SK-N-SH treated with all-trans-retinoic acid at 6 μM for 48 hours (cell line): ENCODE data around the gene MARK3.

ENCODE experiments used
- BACH2 ChIP-seq: fragments of 250-450 bp; sonication (Bioruptor Pico); IDR thresholded peaks from 2 replicates; pipeline ENCODE4 v1.9.0; 2021; ENCODE audit warnings: mild to moderate bottlenecking, borderline replicate concordance
- PPARA ChIP-seq: fragments of 250-450 bp; sonication (Bioruptor Pico); IDR thresholded peaks from 2 replicates; pipeline ENCODE4 v1.5.0; 2020; ENCODE audit warnings: mild to moderate bottlenecking, borderline replicate concordance
- RARB ChIP-seq: fragments of 250-450 bp; sonication (Bioruptor Pico); IDR thresholded peaks from 2 replicates; pipeline ENCODE4 v1.8.0; 2021; ENCODE audit warnings: mild to moderate bottlenecking, moderate library complexity
- TSHZ2 ChIP-seq: fragments of 250-450 bp; sonication (Bioruptor Pico); IDR thresholded peaks from 2 replicates; pipeline ENCODE4 v1.5.0; 2020; ENCODE audit warnings: mild to moderate bottlenecking, moderate library complexity

DNA sequence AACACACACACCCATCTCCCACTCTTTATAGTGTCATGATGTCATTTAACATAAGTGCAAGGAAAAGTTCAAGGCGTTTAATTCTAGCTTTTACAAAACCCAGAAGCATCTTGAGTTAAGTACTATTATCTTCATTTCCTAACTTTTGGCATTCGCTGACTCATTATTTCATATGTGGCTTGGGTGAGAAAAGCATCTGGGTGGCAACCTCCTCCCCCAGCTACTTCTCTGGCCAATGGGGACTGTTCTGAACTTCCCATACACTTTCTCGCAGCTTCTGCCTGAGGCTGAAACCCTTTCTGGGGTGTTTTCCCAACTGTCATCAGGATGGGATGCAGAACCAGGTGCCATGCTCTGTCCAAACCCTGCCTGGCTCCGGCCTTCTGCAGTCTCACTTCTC is 2.8 kb upstream of the MARK3 start:
- TF ChIP-seq RARB (CRISPR knock-in tag) (no peak), BACH2 (CRISPR knock-in tag) (no peak), PPARA (CRISPR knock-in tag) (no peak), TSHZ2 (CRISPR knock-in tag) (no peak)
